C4-2B (cell line): ENCODE measurements around the gene PLD6.

Experiments
- CTCF ChIP-seq: fragments of 450-650 bp; conservative IDR thresholded peaks from 2 replicates; pipeline ENCODE4 v1.5.1; 2017; ENCODE audit warnings: mild to moderate bottlenecking
- ZFX ChIP-seq: fragments of 450-650 bp; IDR thresholded peaks from 2 replicates; pipeline ENCODE4 v1.6.1; 2017

GRCh38 chr17:17183744-17184143 lies 22.4 kb downstream of the PLD6 start:
- no peak for TF ChIP-seq CTCF
- no peak for TF ChIP-seq ZFX
